Neural cell (in vitro differentiated cells): ENCODE measurements around the gene C10orf120. TPM values are rescaled to one million over a fixed set of nuclear protein-coding genes. Genes with fewer than 3 reads are reported as not detected.

Experiments used
- polyA plus RNA-seq: library from polyadenylated mRNA; depleted of rRNA; stranded (reverse); fragments of >200 nt; gene quantifications from 2 replicates; pipeline ENCODE4 v1.2.3, GENCODE V29; 2014

Gene C10orf120
- polyA plus RNA-seq, 1 donor from 2014 or later = not detected

Other genes with a start within 250 kb of the C10orf120 start
- not detected in 2 replicates for gene ARMS2, start 245.2 kb downstream of the C10orf120 start, polyA plus RNA-seq
- gene HTRA1, start 238.3 kb downstream of the C10orf120 start, polyA plus RNA-seq = 1.4 and 1.7 TPM in 2 replicates
- not detected in 2 replicates for gene DMBT1, start 139.1 kb downstream of the C10orf120 start, polyA plus RNA-seq
- not detected in 2 replicates for gene CUZD1, start 146.0 kb upstream of the C10orf120 start, polyA plus RNA-seq
- gene FAM24B, start 179.7 kb upstream of the C10orf120 start, polyA plus RNA-seq = 2.8 and 3.4 TPM in 2 replicates
- gene FAM24A, start 210.8 kb upstream of the C10orf120 start, polyA plus RNA-seq = not detected in 2 replicates